ENCODE measurements around the gene UBAP1.

- TF ChIP-seq CTCF (IDR thresholded peaks at IDR 0.05 in 4 of 5, conservative IDR thresholded peaks at IDR 0.05 in 1 of 5), result no peak
- no peak for TF ChIP-seq POLR2A (IDR thresholded peaks at IDR 0.05)
Observed at GRCh38 chr9:34170237-34170991, 8.4 kb upstream of the UBAP1 start.

Measured in gastrocnemius medialis (tissue), 4 donors.